ENCODE data around the gene LIM2. TPM values are rescaled to one million over a fixed set of nuclear protein-coding genes. Genes with fewer than 3 reads are reported as not detected.

LIM2 gene
- total RNA-seq, 4 donors from 2014 or later, result not detected

Other genes starting within 250 kb of the LIM2 start
- gene SIGLEC7, start 245.7 kb downstream of the LIM2 start, total RNA-seq, result 1 to 10 TPM in 1 of 4 donors, under 1 TPM in 1, not detected in 2; 0.54 to 1.0 TPM
- 1 to 10 TPM in 3 of 4 donors, under 1 TPM in 1; 0.54 to 4.0 (median 1.8) TPM for gene CD33, start 162.9 kb downstream of the LIM2 start, total RNA-seq
- not detected for gene SIGLECL1, start 136.9 kb downstream of the LIM2 start, total RNA-seq
- under 1 TPM in 1 of 4 donors, not detected in 3; 0.54 TPM for gene IGLON5, start 76.3 kb downstream of the LIM2 start, total RNA-seq
- gene VSIG10L, start 45.8 kb downstream of the LIM2 start, total RNA-seq, result under 1 TPM; 0.21 to 0.56 (median 0.28) TPM
- gene ETFB, start 21.6 kb downstream of the LIM2 start, total RNA-seq, result 100 to 1,000 TPM in 2 of 4 donors, 10 to 100 TPM in 2; 73.1 to 177 (median 129) TPM
- gene CLDND2, start 19.0 kb downstream of the LIM2 start, total RNA-seq, result not detected
- gene NKG7, start 15.3 kb downstream of the LIM2 start, total RNA-seq, result 1 to 10 TPM in 1 of 4 donors, under 1 TPM in 1, not detected in 2; 0.54 to 2.2 TPM
- under 1 TPM in 1 of 4 donors, not detected in 3; 0.40 TPM for gene C19orf84, start 2.6 kb upstream of the LIM2 start, total RNA-seq
- 1 to 10 TPM; 1.3 to 5.3 (median 2.9) TPM for gene SIGLEC10, start 29.7 kb upstream of the LIM2 start, total RNA-seq
- under 1 TPM in 2 of 4 donors, not detected in 2; 0.45 to 0.49 TPM for gene SIGLEC8, start 70.5 kb upstream of the LIM2 start, total RNA-seq
- gene CEACAM18, start 90.6 kb upstream of the LIM2 start, total RNA-seq, result not detected
- under 1 TPM in 1 of 4 donors, not detected in 3; 0.11 TPM for gene SIGLEC12, start 113.8 kb upstream of the LIM2 start, total RNA-seq
- gene SIGLEC6, start 143.7 kb upstream of the LIM2 start, total RNA-seq, result not detected
- 10 to 100 TPM in 1 of 4 donors, 1 to 10 TPM in 3; 9.0 to 12.9 (median 9.4) TPM for gene ZNF175, start 183.3 kb upstream of the LIM2 start, total RNA-seq
- gene SIGLEC5, start 242.4 kb upstream of the LIM2 start, total RNA-seq, result under 1 TPM in 3 of 4 donors, not detected in 1; 0.27 to 0.92 (median 0.44) TPM

Measured in thyroid gland (tissue), 4 donors.